ENCODE data around the gene SMARCAD1.

- no peak for TF ChIP-seq POLR2AphosphoS5 (IDR thresholded peaks at IDR 0.05)
- TF ChIP-seq POLR2A (IDR thresholded peaks at IDR 0.05): no peak
- no peak for TF ChIP-seq CTCF (IDR thresholded peaks at IDR 0.05)
Measured at GRCh38 chr4:94298725-94299252, 91.1 kb downstream of the SMARCAD1 start.

Data from stomach (tissue), 4 donors.